Measurements from ENCODE around the gene ST6GALNAC3.

DNA sequence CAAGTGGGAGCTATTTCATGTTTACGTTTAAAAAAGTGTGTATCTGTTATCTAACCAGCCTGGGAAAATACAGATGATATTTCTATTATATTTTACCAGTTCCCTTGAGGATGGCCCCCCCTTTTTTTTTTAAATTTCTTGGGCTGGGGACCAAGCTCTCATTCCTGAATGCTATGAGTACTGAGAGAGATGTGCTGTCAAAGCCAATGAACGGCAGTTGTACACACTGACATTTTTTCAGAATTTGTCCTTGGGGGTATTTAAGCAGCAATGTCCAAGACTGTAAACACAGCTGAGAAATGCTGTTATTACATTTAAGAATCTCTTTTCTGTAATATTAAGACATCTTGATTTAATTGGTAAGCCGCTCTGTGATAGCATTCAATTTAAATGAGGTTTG is 177.9 kb downstream of the ST6GALNAC3 start:
- TF ChIP-seq, protein P1, sequence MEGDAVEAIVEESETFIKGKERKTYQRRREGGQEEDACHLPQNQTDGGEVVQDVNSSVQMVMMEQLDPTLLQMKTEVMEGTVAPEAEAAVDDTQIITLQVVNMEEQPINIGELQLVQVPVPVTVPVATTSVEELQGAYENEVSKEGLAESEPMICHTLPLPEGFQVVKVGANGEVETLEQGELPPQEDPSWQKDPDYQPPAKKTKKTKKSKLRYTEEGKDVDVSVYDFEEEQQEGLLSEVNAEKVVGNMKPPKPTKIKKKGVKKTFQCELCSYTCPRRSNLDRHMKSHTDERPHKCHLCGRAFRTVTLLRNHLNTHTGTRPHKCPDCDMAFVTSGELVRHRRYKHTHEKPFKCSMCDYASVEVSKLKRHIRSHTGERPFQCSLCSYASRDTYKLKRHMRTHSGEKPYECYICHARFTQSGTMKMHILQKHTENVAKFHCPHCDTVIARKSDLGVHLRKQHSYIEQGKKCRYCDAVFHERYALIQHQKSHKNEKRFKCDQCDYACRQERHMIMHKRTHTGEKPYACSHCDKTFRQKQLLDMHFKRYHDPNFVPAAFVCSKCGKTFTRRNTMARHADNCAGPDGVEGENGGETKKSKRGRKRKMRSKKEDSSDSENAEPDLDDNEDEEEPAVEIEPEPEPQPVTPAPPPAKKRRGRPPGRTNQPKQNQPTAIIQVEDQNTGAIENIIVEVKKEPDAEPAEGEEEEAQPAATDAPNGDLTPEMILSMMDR (IDR thresholded peaks at IDR 0.05) = no peak
- no peak for TF ChIP-seq EZH2 (IDR thresholded peaks at IDR 0.05)
